HepG2 (cell line): Measurements from ENCODE around the gene AUNIP. TPM values are rescaled to one million over a fixed set of nuclear protein-coding genes. Genes with fewer than 3 reads are reported as not detected.

Source experiments
- ATAC-seq: fragments of 200-7000 bp; cut with Tn5 transposase; 3 replicates; pipeline ENCODE4 v1.9.1; 2020; ENCODE audit warnings: mild to moderate bottlenecking, moderate library complexity
- BruUV-seq: library from RNA; stranded (reverse); fragments of 400-500 nt; replicated peaks from 2 replicates; lab custom pipeline; 2021; lab: Mats Ljungman, UMichigan
- CTCF ChIA-PET: fragments of 300-600 bp; formaldehyde crosslinking; extraction: SDS; loops from one replicate; lab custom pipeline; 2021; ENCODE audit warnings: low total read pairs, inconsistent platforms, low intra/inter-chr PET ratio; lab: Yijun Ruan, JAX
- POLR2A ChIA-PET: fragments of 350-600 bp; sonication (Branson Sonifier 250); formaldehyde crosslinking; loops from one replicate; lab custom pipeline; 2020; ENCODE audit warnings: antibody characterized with exemption, inconsistent platforms; lab: Yijun Ruan, JAX
- DNase-seq: peaks from one replicate; pipeline ENCODE4 v3.0.0-alpha.2; 2015; ENCODE audit warnings: low spot score
- FAIRE-seq: peaks from 3 replicates; lab custom pipeline; 2011; peaks lifted over from hg19 to GRCh38; lab: Jason Lieb, UNC
- H2AFZ ChIP-seq: one replicate; pipeline ENCODE4 v1.6.1; 2011; ENCODE audit warnings: low read length, inconsistent platforms
- H3K27ac ChIP-seq: fragments of 300-600 bp; 3 replicates; pipeline ENCODE4 v1.8.0; 2011; ENCODE audit warnings: mixed run types, mild to moderate bottlenecking, mixed read lengths, low read length, inconsistent platforms; ENCODE audit not compliant: insufficient read depth; ENCODE audit errors: extremely low read length
- H3K27me3 ChIP-seq, 2 experiments: fragments of 200-600 bp in 1 of 2; 2 replicates in 1 of 2; 3 replicates in 1 of 2; pipeline versions ENCODE4 v1.6.0 to v1.8.0; 2011; ENCODE audit warnings: low read length in 2 of 2, mild to moderate bottlenecking in 2 of 2, moderate library complexity in 2 of 2, inconsistent platforms in 1 of 2; ENCODE audit not compliant: insufficient read depth in 2 of 2, control insufficient read depth in 1 of 2
- H3K36me3 ChIP-seq, 2 experiments: fragments of 200-600 bp in 1 of 2; replicated peaks in 1 of 2; 2 replicates in 1 of 2; 3 replicates in 1 of 2; pipeline versions ENCODE4 v1.5.1 to v1.8.0; 2011; ENCODE audit warnings: low read length in 2 of 2, inconsistent platforms in 1 of 2; ENCODE audit not compliant: insufficient read depth in 2 of 2, control insufficient read depth in 1 of 2
- H3K4me1 ChIP-seq: 2 replicates; pipeline ENCODE4 v1.5.1; 2012; ENCODE audit warnings: low read length, inconsistent platforms; ENCODE audit not compliant: insufficient read depth
- H3K4me2 ChIP-seq: 2 replicates; pipeline ENCODE4 v1.6.0; 2011; ENCODE audit warnings: low read depth, low read length, inconsistent platforms
- H3K4me3 ChIP-seq, 3 experiments: fragments of 200-600 bp in 1 of 3; sonication (generic), shearing (Covaris generic) in 1 of 3; replicated peaks in 1 of 3; 2 replicates each; pipeline ENCODE4 v1.5.1; 2011 to 2016; ENCODE audit warnings: low read length in 3 of 3, inconsistent platforms in 2 of 3, low read depth in 2 of 3, mild to moderate bottlenecking in 2 of 3, control low read depth in 1 of 3, mixed read lengths in 1 of 3; ENCODE audit not compliant: insufficient read depth in 1 of 3
- H3K79me2 ChIP-seq: one replicate; pipeline ENCODE4 v1.6.1; 2011; ENCODE audit warnings: low read length, inconsistent platforms; ENCODE audit not compliant: insufficient read depth
- H3K9ac ChIP-seq: 2 replicates; pipeline ENCODE4 v1.6.0; 2011; ENCODE audit warnings: mild to moderate bottlenecking, low read depth, low read length, inconsistent platforms; ENCODE audit not compliant: insufficient read depth
- H3K9me3 ChIP-seq: 2 replicates; pipeline ENCODE4 v1.5.1; 2012; ENCODE audit warnings: mild to moderate bottlenecking, low read length
- H4K20me1 ChIP-seq: 2 replicates; pipeline ENCODE4 v1.6.0; 2011; ENCODE audit warnings: inconsistent platforms, mild to moderate bottlenecking, low read length, moderate library complexity; ENCODE audit not compliant: insufficient read depth
- AGO1 ChIP-seq: fragments of 200-400 bp; formaldehyde crosslinking; IDR thresholded peaks from 2 replicates; pipeline ENCODE4 v1.6.1; 2017; ENCODE audit warnings: mild to moderate bottlenecking, low read depth, low read length, moderate library complexity; ENCODE audit not compliant: poor library complexity, severe bottlenecking
- ELF4 ChIP-seq: sonication (generic); formaldehyde crosslinking; IDR thresholded peaks from 2 replicates; pipeline ENCODE4 v1.5.0; 2020; ENCODE audit warnings: missing genetic modification reagents, mild to moderate bottlenecking, moderate library complexity, borderline replicate concordance
- FLYWCH1 ChIP-seq: sonication (generic); formaldehyde crosslinking; IDR thresholded peaks from 2 replicates; pipeline ENCODE4 v1.8.1; 2023; ENCODE audit warnings: mild to moderate bottlenecking, missing genetic modification reagents
- MEIS1 ChIP-seq: sonication (generic); formaldehyde crosslinking; IDR thresholded peaks from 2 replicates; pipeline ENCODE4 v1.9.0; 2021; ENCODE audit warnings: mild to moderate bottlenecking, missing genetic modification reagents, moderate library complexity, borderline replicate concordance
- NR2F6 ChIP-seq, 2 experiments: IDR thresholded peaks; 2 replicates each; pipeline ENCODE4 v1.6.1; 2016; ENCODE audit warnings: antibody characterized with exemption in 1 of 2, mild to moderate bottlenecking in 1 of 2
- SKIL ChIP-seq: sonication (generic); formaldehyde crosslinking; IDR thresholded peaks from 2 replicates; pipeline ENCODE4 v1.8.0; 2022; ENCODE audit warnings: missing genetic modification reagents, mild to moderate bottlenecking, moderate library complexity, borderline replicate concordance
- TCF7 ChIP-seq: sonication (generic); IDR thresholded peaks from 2 replicates; pipeline ENCODE4 v1.6.1; 2016; ENCODE audit warnings: antibody characterized with exemption, low read depth
- ZFP36L2 ChIP-seq: sonication (generic); formaldehyde crosslinking; IDR thresholded peaks from 2 replicates; pipeline ENCODE4 v1.4.0; 2020; ENCODE audit warnings: missing genetic modification reagents
- ZFP82 ChIP-seq: sonication (generic); formaldehyde crosslinking; IDR thresholded peaks from 2 replicates; pipeline ENCODE4 v1.5.1; 2020; ENCODE audit warnings: mild to moderate bottlenecking, missing genetic modification reagents, borderline replicate concordance
- ZNF7 ChIP-seq: IDR thresholded peaks from 2 replicates; pipeline ENCODE4 v1.6.1; 2016; ENCODE audit warnings: missing biosample characterization, missing genetic modification reagents
- WGBS: methylation state at CpG from one replicate; pipeline ENCODE4 v1.1.6; 2017; ENCODE audit warnings: low lambda C conversion rate; 5-methylcytosine and 5-hydroxymethylcytosine counted together
- in situ Hi-C: cut with HindIII; loops from 2 replicates; pipeline ENCODE4 v1.10.0; 2017; ENCODE audit warnings: low pct_unique_long_range_greater_than_20kb; ENCODE audit not compliant: extremely low pct_ligation_motif_present
- intact Hi-C: fragments of 100-400 bp; cut with micrococcal nuclease; formaldehyde crosslinking; loops from one replicate; pipeline ENCODE4 v1.10.0; 2022; ENCODE audit not compliant: unreplicated experiment
- polyA plus RNA-seq, 8 experiments: library from polyadenylated mRNA; depleted of rRNA in 3 of 8; stranded (reverse) in 7 of 8; unstranded in 1 of 8; fragments of >200 nt; fragmentation: Illumina TruSeq in 4 of 8; extraction: Trizol in 4 of 8; gene quantifications; 2 replicates each; pipeline versions ENCODE4 v1.2.1 to v1.2.3, GENCODE V29; 2011 to 2016; ENCODE audit warnings: low read depth in 4 of 8, missing spikeins in 1 of 8, mixed read lengths in 1 of 8; ENCODE audit not compliant: insufficient read depth in 1 of 8
- total RNA-seq, 5 experiments: library from RNA; depleted of rRNA; stranded (reverse); fragments of >200 nt; fragmentation: Illumina TruSeq; extraction: Trizol; gene quantifications; 2 replicates each; pipeline ENCODE4 v1.2.3, GENCODE V29; 2016; ENCODE audit warnings: low read depth in 1 of 5
- TF ChIP-seq, protein P1 (sequence below): sonication (generic); formaldehyde crosslinking; IDR thresholded peaks from 2 replicates; pipeline ENCODE4 v1.4.0; 2020; ENCODE audit warnings: missing genetic modification reagents, mild to moderate bottlenecking, borderline replicate concordance
- TF ChIP-seq, protein P2 (sequence below): sonication (generic); formaldehyde crosslinking; IDR thresholded peaks from 2 replicates; pipeline ENCODE4 v1.5.0; 2020; ENCODE audit warnings: mild to moderate bottlenecking, low read depth, missing genetic modification reagents, borderline replicate concordance
- TF ChIP-seq, protein P3 (sequence below): sonication (generic); formaldehyde crosslinking; IDR thresholded peaks from 2 replicates; pipeline ENCODE4 v1.9.0; 2021; ENCODE audit warnings: missing genetic modification reagents, mild to moderate bottlenecking, borderline replicate concordance

The AUNIP gene
- total and polyA plus RNA-seq, 2 of the 13 experiments (the other 11 are each of a cell fraction or from before 2014, with no cell fraction given), result 3.8 to 12.3 TPM

DNA sequence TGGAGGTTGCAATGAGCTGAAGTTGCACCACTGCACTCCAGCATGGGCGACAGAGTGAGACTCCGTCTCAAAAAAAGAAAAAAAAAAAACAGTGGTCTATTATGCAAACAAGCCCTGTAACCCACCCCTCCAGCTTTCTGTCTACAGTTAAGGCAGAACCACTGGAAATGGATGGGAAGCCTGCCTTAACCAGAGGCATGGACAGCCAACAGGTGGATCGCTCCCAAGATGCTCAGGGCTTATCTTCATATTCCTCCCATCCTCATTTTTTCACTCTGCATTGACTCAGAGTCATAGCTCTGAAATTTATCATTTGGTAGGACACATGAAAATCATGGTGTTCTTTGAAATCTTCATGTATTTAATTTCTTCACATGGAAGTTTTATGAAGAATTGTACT, 30.8 kb downstream of the AUNIP start (continued):
- TF ChIP-seq, protein P1, sequence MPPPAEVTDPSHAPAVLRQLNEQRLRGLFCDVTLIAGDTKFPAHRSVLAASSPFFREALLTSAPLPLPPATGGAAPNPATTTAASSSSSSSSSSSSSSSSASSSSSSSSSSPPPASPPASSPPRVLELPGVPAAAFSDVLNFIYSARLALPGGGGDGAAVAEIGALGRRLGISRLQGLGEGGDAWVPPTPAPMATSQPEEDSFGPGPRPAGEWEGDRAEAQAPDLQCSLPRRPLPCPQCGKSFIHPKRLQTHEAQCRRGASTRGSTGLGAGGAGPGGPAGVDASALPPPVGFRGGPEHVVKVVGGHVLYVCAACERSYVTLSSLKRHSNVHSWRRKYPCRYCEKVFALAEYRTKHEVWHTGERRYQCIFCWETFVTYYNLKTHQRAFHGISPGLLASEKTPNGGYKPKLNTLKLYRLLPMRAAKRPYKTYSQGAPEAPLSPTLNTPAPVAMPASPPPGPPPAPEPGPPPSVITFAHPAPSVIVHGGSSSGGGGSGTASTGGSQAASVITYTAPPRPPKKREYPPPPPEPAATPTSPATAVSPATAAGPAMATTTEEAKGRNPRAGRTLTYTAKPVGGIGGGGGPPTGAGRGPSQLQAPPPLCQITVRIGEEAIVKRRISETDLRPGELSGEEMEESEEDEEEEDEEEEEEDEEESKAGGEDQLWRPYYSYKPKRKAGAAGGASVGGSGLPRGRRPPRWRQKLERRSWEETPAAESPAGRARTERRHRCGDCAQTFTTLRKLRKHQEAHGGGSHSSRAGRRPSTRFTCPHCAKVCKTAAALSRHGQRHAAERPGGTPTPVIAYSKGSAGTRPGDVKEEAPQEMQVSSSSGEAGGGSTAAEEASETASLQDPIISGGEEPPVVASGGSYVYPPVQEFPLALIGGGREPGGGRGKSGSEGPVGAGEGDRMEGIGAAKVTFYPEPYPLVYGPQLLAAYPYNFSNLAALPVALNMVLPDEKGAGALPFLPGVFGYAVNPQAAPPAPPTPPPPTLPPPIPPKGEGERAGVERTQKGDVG (CRISPR knock-in tag), result no peak
- TF ChIP-seq MEIS1 (no peak), ELF4 (CRISPR knock-in tag) (no peak), ZNF7 (CRISPR knock-in tag) (no peak)
- TF ChIP-seq, all 625 proteins: peak for 0

DNA sequence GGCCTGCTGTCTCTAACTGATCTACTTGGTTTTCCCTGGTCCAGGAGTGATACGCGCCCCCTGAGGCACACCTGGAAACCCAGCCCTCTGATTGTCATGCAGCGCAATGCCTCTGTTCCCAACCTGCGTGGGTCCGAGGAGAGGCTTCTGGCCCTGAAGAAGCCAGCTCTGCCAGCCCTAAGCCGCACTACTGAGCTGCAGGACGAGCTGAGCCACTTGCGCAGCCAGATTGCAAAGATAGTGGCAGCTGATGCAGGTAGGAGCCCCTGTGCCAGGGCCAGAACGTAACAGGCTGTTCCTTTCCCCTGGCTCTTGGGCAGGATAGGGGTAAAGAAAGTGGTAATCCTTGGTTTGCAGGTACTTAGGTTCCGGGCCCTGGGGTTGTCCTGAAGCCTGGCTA, 32.7 kb downstream of the AUNIP start:
- peaks cover 24% of the 10 kb centered on the region for H3K4me1 ChIP-seq
- H3K4me3 ChIP-seq, result no peak overlapping the region
- no peaks in the 10 kb centered on the region for H3K9me3 ChIP-seq
- no peak overlapping the region for H3K4me2 ChIP-seq
- intact Hi-C loops, result no loop called here
- H3K36me3 ChIP-seq, result peaks cover 24 to 61% of the 10 kb centered on the region in 2 experiments
- H2AFZ ChIP-seq, result no peak overlapping the region
- no peak overlapping the region for H3K27ac ChIP-seq
- H3K79me2 ChIP-seq, result peaks cover 12% of the 10 kb centered on the region
- in situ Hi-C loops, result loop anchor here (10.0 kb wide), 1 partner anchor 168 kb away; the partner anchor contains the start of gene PAFAH2
- H3K9ac ChIP-seq, result no peak overlapping the region
- FAIRE-seq, result no peak
- TF ChIP-seq SKIL, result no peak
- TF ChIP-seq, protein P2, sequence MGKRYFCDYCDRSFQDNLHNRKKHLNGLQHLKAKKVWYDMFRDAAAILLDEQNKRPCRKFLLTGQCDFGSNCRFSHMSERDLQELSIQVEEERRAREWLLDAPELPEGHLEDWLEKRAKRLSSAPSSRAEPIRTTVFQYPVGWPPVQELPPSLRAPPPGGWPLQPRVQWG (CRISPR knock-in tag), result no peak
- TF ChIP-seq ELF4 (CRISPR knock-in tag), result no peak
- TF ChIP-seq ZFP36L2 (CRISPR knock-in tag), result no peak
- no peak for TF ChIP-seq AGO1
- TF ChIP-seq NR2F6 (IDR thresholded peaks at IDR 0.05), result no peak
- TF ChIP-seq NR2F6 (CRISPR knock-in tag; IDR thresholded peaks at IDR 0.05), result no peak
- no peak for TF ChIP-seq ZFP82 (CRISPR knock-in tag)
- TF ChIP-seq, protein P3, sequence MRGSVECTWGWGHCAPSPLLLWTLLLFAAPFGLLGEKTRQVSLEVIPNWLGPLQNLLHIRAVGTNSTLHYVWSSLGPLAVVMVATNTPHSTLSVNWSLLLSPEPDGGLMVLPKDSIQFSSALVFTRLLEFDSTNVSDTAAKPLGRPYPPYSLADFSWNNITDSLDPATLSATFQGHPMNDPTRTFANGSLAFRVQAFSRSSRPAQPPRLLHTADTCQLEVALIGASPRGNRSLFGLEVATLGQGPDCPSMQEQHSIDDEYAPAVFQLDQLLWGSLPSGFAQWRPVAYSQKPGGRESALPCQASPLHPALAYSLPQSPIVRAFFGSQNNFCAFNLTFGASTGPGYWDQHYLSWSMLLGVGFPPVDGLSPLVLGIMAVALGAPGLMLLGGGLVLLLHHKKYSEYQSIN (CRISPR knock-in tag), result no peak
- TF ChIP-seq TCF7, result no peak
- no peak for TF ChIP-seq FLYWCH1 (CRISPR knock-in tag)
- ATAC-seq, result no peak
- BruUV-seq, result no TSS peak
- no peaks in the 10 kb centered on the region for H3K27me3 ChIP-seq
- DNase-seq, result no peak
- 97% methylated on average over 6 of the region's 10 CpGs for WGBS
- H4K20me1 ChIP-seq, result peaks cover 5% of the 10 kb centered on the region
- ChIA-PET CTCF (no interaction called here), POLR2A (no interaction called here)
